SK-N-SH treated with all-trans-retinoic acid at 6 μM for 48 hours (cell line): ENCODE results near the gene RBM22.

Experiments used
- CSRNP3 ChIP-seq: fragments of 250-450 bp; sonication (Bioruptor Pico); IDR thresholded peaks from 2 replicates; pipeline ENCODE4 v1.5.1; 2021; ENCODE audit warnings: mild to moderate bottlenecking, moderate library complexity
- PATZ1 ChIP-seq: fragments of 250-450 bp; sonication (Bioruptor Pico); IDR thresholded peaks from 2 replicates; pipeline ENCODE4 v1.8.0; 2020; ENCODE audit warnings: mild to moderate bottlenecking, moderate library complexity, borderline replicate concordance

- TF ChIP-seq CSRNP3 (CRISPR knock-in tag) (no peak), PATZ1 (CRISPR knock-in tag) (no peak)
These were observed 39.8 kb downstream of the RBM22 start, which contains the start of gene MYOZ3 for GRCh38 chr5:150661086-150661485.
